B cell (primary cell): ENCODE measurements around the gene PPP2R2C.

Source experiments
- EZH2 ChIP-seq: IDR thresholded peaks from 2 replicates; pipeline ENCODE4 v1.6.1; 2012; ENCODE audit warnings: borderline replicate concordance, low read depth, mild to moderate bottlenecking, moderate library complexity, low read length; ENCODE audit not compliant: insufficient read depth, poor library complexity, severe bottlenecking
- TF ChIP-seq, protein P1 (sequence below): fragments of 200-600 bp; IDR thresholded peaks from one replicate; pipeline ENCODE4 v1.8.0; 2022; ENCODE audit warnings: antibody characterized with exemption, mild to moderate bottlenecking

DNA sequence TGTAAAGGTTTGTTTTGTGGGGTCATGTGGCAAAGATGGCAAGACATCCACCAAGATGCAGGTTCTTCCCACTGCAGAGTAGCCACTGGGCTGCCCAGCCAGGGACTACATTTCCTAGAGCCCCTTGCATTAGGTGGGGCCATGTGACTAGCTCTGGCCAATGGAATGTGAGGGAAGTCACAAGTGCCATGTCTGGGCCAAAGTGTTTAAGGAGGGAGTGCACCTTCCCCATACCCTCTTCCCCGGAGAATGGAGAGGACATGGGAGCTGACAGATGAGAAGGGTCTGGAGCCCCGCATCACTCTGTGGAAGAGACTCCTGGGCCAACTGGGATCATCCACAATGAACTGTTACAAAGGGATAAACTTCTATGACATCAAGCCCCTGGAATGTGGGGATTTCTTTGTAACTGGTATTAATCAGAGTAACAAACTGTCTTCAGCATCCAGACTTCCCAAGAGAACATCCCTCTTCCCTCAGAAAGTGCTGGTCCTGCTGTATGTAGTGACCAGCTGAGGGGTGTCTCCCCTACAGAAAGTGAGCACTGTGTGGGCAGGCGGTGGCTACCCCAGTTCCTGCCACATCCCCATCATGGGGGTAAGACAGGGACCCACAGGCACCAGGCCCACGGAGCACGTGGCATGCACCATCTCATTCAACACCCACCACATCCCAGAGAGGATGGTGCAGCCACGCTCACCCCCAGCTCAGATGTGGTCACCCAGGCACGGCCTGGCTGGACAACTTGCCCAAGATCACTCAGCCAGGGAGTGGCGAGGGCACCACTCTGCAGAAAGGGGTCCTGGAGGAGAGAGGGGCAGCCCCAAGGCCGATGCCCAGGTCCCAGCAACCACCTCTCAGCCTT lies 10.9 kb downstream of the PPP2R2C start:
- TF ChIP-seq, protein P1, sequence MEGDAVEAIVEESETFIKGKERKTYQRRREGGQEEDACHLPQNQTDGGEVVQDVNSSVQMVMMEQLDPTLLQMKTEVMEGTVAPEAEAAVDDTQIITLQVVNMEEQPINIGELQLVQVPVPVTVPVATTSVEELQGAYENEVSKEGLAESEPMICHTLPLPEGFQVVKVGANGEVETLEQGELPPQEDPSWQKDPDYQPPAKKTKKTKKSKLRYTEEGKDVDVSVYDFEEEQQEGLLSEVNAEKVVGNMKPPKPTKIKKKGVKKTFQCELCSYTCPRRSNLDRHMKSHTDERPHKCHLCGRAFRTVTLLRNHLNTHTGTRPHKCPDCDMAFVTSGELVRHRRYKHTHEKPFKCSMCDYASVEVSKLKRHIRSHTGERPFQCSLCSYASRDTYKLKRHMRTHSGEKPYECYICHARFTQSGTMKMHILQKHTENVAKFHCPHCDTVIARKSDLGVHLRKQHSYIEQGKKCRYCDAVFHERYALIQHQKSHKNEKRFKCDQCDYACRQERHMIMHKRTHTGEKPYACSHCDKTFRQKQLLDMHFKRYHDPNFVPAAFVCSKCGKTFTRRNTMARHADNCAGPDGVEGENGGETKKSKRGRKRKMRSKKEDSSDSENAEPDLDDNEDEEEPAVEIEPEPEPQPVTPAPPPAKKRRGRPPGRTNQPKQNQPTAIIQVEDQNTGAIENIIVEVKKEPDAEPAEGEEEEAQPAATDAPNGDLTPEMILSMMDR, result no peak
- no peak for TF ChIP-seq EZH2
